GM19397 (cell line): Measurements from ENCODE around the gene BRINP1.
"Not testable (repeated sequence)": the region's sequence is repeated elsewhere in the genome, so short reads cannot be mapped to it uniquely, and the experiment has no call there.

Source experiments
- ATAC-seq: cut with Tn5 transposase; IDR thresholded peaks from one replicate; pipeline ENCODE4 v1.9.1; 2021; ENCODE audit warnings: mild to moderate bottlenecking, moderate library complexity; ENCODE audit not compliant: unreplicated experiment

The BRINP1 gene

DNA sequence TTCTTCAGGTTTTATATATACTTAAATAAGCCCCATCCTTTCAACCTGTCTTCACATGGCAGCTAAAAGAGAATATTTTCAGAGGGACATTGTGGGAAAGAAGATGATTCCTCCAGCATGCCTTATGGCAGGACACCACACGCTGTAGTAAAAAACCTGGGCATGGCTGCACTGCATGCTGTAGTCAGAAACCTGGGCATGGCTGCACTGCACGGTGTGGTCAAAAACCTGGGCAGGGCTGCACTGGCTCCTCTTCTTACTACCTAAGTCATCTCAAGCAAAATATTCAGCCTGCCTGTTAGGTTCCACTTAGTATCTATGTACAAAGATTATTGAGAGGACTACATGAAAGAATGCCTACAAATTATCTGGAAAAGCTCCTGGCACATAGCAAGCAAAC lies 153.6 kb downstream of the BRINP1 start:
- no peak for ATAC-seq

DNA sequence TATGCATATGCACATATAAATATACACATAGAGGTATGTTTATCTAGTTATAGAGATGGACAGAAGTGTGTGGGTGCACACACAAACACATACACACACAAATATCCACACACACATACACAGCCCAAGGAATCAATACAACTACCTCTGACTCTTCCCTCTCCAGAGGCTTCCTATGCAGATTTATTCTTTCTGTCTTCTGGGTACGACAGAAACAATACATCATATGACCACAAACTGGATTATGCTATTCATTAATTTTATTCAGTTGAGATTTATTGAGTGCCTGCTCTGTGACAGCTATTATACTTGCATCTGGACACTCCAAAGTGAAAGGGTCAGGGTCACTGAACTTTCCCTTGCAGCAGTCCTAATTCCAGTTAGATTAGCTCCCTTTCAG lies 155.8 kb downstream of the BRINP1 start:
- ATAC-seq: no peak

DNA sequence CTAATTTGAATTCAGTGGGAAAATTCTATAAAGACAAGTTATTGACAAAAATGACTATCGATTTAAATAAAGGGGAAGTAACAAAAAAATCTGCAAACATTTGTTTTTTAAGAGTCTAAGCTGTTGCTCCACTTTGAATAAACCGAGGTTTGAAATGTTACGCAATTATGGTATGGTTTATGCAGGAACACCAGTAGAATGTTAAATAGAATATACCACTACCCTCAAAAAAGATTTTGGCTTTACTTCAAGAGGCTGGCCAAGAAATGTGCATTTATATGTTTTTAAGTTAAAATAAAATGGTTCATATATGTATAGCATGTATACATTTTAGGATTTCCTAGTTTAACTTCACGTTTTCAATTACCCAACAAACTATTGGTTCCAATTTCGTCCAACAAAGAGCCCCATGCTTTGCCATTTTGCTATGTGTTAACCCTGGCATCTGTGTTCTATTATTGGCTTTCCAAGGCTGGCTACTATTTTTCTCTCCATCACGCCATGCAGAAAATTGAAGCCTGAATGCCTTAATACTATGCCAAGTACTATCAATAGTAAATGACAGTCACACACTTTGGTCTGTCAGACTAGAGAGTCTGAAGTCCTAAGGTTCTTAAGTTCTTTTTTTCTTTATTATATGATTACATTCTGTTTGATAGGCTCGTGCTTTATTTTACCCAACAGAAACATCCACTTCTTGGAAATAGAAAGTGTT lies 171.2 kb downstream of the BRINP1 start:
- ATAC-seq: no peak

DNA sequence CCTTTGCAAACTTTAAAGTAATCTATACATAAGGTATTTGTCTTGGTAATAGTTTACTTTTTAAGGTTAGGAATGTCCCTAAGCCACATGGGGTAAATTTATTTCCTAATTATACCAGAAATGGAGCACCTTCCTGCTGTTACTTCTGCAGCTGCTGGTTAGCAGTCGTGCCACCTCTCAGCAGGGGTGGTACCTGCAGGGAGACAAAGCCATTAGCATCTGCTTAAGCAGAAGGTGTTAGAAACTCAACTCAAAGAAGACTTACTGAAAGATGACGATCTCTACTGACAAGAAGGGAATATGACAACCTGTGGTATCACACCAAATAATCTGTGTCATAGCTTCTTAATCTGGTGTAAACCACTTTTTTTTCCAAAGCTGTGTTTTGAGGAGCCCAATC lies 173.7 kb downstream of the BRINP1 start:
- no peak for ATAC-seq

DNA sequence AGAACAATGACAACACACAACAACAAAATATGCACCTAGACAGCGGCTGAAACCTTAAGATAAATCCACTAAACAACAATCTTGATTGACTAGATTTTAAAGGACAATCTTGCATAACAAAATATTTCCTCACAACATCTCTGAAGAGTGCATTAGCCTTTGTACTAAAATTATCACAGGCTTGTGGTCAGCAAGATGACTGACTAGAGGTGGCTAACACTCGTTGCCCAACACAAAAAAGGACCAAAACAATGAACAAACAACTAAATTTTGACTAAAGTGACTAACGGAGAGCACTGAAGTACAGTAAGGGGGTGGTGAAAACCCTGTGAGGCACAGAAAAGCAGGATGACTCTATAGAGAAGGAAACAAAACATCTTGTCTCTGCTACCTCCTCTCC lies 183.9 kb downstream of the BRINP1 start:
- ATAC-seq: no peak

DNA sequence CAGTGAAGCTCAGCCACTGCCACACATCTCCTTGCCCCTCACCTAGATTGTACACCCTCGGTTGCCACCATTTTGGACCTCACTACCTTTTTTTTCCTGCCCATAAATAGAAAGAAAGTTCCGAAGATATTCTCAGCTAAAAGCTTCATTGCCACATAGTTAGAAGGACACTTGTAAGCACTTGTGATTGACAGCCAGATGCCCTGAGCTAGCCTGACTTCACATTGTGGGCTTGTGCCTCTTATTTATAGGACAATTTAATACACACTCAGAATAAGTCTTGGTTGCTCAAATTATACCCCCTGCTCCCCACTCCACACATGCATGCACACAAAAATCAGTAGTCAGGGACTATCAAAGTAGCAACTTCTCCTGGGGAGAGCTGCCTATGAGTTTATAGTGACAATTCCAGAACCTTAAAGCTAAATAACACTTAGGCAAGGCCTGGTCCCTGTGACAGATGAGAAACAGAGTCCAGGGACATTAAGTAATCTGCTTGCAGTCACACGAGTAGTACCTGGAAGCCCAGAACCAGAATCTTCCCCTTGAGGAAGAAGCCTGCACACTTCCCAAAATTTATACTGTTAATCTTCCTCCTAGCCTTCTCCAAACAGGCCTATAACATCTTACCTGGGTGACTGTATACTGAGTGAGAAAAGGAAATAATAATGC lies 184.8 kb downstream of the BRINP1 start:
- no peak for ATAC-seq

DNA sequence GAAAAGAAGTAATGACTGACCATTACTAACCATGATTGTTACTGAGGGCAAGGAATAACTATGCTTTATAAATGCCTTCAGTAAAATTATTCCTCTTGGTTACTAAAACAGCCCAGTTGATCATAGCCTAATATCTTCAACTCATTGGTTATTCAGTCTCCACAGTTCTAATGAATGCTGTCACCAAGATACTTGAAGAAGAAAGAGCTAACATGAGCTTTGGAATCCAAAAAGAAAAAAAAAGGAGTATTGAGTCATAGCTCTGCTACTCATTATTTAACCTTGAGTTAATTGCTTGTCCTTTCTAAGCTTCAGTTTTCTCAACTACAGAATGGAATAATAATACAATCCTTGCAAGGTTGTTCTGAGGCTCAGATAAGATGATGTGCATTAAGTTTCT lies 187.7 kb downstream of the BRINP1 start:
- ATAC-seq: no peak

DNA sequence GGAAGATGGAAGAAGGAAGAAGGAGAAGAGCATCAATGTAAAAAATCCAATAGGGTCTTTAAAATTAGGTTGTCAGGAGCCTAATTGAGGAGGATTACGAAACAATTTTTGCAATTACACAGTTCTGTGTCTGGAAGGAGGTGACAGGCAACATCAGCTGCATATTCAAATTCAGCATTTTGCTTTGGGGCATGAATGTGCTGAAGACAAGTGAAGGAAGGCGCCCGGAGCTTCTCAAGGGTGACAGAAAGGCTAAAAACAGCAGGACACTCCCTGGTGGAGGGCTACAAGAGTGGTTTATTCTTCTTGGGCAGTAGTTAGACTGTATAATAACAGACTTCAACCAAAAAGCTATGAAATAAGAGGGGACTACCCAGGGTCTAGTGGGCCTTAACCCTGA lies 188.3 kb downstream of the BRINP1 start:
- ATAC-seq: no peak

DNA sequence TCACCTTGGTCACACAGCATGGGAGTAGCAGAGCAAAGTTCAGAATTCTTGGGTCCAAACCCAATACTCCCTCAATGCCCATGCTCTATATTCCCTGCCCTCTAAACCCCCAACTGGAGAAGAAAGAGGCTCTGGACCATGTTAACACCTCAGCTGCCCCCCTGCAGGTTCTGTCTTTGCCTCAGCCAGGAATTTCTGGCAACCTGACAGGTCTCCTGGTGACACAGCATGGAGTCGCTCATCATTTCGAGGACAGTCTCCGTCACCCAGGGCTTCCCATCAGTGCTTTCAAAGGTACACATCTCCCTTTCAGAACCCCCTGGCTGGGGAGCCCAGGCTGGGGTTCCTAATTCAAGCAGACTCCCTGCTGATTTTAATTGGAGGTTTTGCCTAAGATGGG lies 189.5 kb downstream of the BRINP1 start:
- no peak for ATAC-seq

DNA sequence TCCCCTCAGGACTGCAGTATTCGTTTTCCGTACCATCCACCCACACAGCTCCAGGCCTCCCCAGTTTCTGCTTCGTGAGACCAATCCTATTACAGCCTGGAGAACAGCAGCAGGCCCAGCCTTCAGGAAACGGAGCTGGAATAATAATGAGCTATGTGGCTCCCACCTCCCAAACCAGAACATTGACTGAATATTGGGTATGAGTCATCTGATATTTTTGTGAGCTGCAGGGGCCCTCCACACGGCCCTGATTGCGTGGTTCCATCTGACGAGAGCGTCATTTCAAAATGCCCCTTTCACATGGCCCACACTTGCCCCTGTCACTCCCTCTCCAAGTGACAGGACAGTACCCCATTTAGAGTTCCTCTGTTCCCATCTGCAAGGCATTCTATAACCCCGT lies 192.0 kb downstream of the BRINP1 start:
- ATAC-seq: no peak

DNA sequence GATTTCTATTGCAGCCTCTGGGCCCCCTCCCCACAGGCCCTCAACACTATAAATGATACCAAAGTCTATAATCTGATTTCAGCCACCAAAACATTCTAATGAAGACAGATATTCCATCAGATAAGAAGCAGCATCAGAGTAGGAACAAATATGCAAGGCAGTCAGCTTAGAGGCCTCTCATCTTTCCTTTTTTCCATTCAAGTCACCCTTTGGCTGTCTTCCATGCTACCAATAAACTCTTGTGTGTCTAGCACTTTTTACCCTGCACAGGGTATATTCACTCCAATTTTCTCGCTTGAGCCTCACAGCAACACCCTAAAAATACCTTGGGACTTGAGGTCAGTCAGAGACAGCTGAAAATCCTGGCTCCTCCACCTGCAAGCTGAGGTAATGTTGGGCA lies 193.7 kb downstream of the BRINP1 start:
- no peak for ATAC-seq

DNA sequence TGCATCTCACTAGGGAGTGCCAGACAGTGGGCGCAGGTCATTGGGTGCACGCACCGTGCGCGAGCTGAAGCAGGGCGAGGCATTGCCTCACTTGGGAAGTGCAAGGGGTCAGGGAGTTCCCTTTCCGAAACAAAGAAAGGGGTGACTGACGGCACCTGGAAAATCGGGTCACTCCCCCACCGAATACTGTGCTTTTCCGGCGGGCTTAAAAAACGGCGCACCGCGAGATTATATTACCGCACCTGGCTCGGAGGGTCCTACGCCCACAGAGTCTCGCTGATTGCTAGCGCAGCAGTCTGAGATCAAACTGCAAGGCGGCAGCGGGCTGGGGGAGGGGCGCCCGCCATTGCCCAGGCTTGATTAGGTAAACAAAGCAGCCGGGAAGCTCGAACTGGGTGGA lies 200.0 kb downstream of the BRINP1 start:
- ATAC-seq: not testable (repeated sequence)

DNA sequence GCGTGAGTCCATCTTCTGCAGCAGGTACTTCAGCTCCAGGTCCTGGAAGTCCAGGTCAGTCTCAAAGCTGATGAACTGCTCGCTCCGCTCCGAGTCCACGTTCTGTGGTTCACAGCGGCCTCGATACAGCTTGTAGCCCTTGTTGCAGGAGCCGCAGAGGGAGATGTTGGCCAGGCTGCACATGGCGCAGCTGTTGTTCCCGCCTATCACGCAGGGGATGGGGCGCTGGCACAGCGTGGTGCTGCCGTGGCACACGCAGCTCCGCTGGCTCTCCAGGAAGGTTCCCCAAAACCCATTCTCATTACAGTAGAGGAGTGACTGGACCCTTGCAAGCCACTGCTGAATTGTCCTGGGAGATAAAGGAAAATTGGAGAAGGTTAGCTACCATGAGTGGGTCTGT lies 201.4 kb downstream of the BRINP1 start:
- ATAC-seq: no peak

DNA sequence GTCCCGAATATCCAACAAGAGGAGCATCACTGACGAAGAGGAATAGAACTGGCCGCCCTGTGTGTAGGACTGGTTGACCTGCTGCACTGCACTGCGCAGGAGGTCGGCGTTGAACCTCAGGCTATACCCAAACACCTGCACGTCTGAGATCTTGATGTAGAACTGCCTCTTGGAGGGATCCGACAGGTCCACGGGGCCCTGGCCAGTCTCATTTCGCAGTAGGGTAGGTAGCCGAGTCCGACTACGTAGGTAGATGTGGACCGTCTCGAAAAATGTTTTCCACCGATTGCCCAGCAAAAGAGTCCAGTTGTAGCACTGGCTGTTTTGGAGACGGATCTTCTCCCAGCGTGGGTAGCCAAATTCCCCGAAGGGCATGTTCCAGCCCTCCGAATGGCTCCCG lies 202.0 kb downstream of the BRINP1 start:
- no peak for ATAC-seq

DNA sequence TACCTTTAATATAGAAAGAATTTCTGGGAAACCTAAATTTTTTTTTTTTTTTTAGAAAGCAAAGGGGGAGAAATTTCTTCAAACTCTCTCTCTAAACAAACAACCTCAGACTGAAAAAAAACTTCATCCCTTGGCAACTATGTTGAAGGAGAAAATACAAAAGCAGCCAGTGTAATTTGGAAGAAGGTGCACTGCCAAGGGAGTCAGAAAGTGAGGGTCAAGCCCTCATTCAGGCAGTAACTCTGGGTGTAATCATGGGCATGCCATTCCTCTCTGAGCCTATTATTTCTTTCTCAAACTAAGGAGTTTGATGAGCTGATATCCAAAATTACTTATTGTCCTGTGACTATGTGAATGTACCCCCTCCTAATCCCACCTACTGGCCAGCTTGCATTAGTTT lies 203.1 kb downstream of the BRINP1 start:
- ATAC-seq: no peak

DNA sequence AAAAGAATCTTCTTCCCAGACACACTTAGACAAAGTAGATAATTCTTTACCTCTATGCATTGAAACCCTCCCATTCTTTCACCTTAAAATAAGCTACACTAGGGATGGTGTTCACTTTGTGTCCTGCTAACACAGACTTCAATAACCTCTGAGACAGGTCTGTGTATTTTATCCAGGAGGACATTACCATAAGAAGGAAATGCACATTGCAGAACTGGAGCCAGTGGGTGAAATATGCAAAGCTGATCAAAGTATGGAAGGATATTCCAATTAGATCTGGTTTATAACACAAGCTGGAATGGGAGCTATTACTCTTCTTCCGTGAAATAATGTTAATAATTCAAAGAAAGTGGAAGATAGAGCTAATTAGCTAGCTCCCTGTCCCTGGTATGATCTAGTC lies 204.1 kb downstream of the BRINP1 start:
- ATAC-seq: no peak

DNA sequence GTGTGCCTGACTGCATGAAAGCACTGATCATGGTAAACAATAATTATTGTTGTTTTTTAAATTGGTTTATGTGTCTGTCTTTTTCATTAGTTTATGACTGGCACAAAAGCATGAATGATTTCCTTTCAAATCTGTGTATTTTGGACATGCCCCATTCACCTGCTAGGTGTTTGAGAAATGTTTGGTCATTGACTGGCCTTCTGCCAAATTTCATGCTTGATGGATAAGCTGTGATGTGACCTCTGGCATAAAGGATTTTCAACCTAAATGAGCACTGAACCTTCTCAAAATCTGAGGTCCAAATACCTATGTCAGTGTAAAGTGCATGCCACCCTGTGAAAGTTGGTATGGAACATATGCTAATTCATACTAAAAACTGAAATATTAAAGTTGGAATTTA lies 204.5 kb downstream of the BRINP1 start:
- no peak for ATAC-seq

DNA sequence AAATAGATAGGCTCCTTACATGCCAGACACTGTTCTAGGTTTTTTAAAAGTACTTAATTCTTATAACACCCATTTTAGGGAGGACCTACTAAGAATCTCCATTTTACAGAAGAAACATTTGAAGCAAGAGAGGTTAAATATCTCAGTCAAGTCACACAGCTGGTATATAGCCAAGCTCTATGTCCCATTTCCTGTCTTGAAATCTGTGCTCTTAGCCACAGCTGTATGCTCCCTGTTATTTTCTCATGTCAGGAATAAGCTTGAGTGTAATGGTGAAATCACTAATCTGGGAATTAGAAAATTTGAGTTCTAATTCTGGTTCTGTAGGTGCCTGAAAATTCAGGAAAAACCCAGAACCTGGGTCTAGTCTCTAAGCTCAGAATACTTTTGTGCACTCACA lies 208.7 kb downstream of the BRINP1 start:
- ATAC-seq: no peak

DNA sequence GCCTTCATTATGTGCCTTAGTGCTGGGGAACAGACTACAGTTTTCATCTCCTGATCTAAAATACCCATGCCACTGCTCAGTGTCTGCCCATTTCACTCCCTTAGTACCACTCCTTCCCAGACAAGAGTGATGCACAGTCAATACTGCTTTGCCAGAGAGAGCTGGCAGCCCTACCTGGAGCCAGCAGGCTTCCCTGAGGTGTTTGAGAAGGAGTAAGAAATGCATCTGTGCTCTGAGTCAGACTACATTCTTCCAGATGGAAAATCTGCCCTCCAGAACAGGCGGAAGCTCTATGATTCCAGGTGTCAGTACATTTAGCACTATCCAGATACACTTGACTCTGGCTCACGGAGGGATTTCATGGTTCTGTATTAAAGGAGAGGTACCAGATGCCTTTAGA lies 209.8 kb downstream of the BRINP1 start:
- no peak for ATAC-seq

DNA sequence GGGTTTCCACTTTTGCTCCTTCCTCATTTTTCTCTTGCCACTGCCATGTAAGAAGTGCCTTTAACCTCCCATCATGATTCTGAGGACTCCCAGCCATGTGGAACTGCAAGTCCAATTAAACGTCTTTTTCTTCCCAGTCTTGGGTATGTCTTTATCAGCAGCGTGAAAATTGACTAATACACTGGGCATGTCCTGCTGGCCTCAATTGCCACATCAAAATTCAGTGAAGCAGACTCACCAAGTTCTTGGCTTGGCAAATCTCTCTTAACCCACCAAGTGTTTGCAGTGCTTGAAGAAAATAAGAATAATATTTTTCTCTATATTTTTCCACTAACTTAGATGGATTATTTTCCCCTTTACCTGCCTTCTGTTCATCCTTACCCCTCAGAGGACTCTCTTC lies 212.0 kb downstream of the BRINP1 start:
- ATAC-seq: no peak

DNA sequence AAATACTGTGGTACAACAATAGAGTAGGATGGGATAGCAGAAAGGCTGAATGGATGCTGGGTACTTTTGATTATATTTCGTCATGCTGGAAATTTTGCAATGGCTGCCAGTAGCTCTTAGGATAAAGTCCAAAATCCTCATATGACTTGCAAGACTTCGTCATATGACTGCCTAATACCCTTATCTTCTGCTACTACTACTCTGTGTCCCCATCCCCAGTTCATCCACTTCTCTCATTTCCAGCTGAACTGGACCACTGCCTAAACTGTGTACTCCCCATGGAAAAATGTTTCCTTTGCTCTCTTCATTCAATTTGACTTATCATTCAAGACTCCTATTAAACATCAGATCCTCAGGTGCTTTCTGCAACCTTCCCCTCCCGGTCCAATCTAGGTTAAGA lies 212.9 kb downstream of the BRINP1 start:
- no peak for ATAC-seq

DNA sequence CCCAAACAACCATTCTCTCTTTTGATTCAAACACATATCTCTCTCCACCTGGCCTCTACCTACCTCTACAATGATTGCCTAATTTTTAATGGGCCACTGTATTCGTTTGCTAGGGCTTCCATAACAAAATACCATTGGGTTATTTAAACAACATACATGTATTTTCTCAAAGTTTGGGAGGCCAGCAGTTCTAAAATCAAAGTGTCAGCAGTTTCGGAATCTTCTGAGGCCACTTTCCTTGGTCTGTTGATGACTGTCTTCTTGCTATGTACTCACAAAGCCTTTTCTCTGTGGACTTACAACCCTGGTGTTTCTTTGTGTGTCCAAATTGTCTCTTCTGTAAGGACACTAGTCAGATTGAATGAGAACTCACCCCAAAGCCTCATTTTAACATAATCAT lies 214.7 kb downstream of the BRINP1 start:
- no peak for ATAC-seq

DNA sequence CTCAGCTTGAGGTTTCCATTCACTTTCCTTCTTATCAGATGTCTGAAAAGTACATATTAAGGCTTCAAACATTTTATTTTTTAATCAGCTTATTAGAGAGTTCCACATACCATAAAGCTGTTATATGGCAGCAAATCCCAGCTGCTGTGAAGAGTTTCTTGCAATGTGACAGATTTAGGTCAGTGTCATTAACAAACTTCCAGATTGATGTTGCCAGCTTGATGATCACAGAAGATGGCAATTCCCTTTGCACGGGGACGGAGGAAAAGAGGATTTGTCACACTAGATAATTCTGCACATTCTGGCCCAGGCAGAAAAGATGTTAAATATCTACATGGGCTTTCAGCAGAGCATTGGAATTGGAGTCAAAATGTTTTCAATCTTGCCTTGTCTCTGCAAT lies 215.8 kb downstream of the BRINP1 start:
- no peak for ATAC-seq
